ENCODE results near the gene AMIGO1. TPM values are rescaled to one million over a fixed set of nuclear protein-coding genes. Genes with fewer than 3 reads are reported as not detected.

AMIGO1 gene
- total RNA-seq, result 1.3 and 1.9 TPM in 2 replicates

GRCh38 chr1:109509176-109510134 is at the start of gene AMIGO1:
TSS of gene AMIGO1 (minus strand) at chr1:109509727. CDS start at chr1:109508912, 815 bp downstream.

GRCh38 chr1:109548321-109549267 is 39.1 kb upstream of the AMIGO1 start, which contains the start of gene GNAI3:
TSS of gene GNAI3 (plus strand) at chr1:109548615. CDS start at chr1:109548721, 106 bp downstream.

GRCh38 chr1:109539676-109540075 is 30.1 kb upstream of the AMIGO1 start, which contains the start of gene GPR61:
TSS of gene GPR61 (plus strand) at chr1:109539872. CDS start at chr1:109543023, 3,151 bp downstream.

GRCh38 chr1:109493805-109494539 is 15.6 kb downstream of the AMIGO1 start, which contains the start of gene CYB561D1:
TSS of gene CYB561D1 (plus strand) at chr1:109494094. CDS start at chr1:109494140, 46 bp downstream.

GRCh38 chr1:109483672-109484518 is 25.6 kb downstream of the AMIGO1 start, which contains the start of gene ATXN7L2:
TSS of gene ATXN7L2 (plus strand) at chr1:109483905. CDS start at chr1:109483954, 49 bp downstream.

GRCh38 chr1:109466452-109467300 is 42.9 kb downstream of the AMIGO1 start, which contains the start of gene SYPL2:
TSS of gene SYPL2 (plus strand) at chr1:109466546. CDS start at chr1:109466844, 298 bp downstream.

Other genes starting within 250 kb of the AMIGO1 start
- 1.9 and 3.8 TPM in 2 replicates for gene PSRC1, start 226.6 kb downstream of the AMIGO1 start, total RNA-seq
- not detected in 2 replicates for gene MYBPHL, start 202.7 kb downstream of the AMIGO1 start, total RNA-seq
- 1.2 and 1.4 TPM in 2 replicates for gene SORT1, start 111.8 kb downstream of the AMIGO1 start, total RNA-seq
- gene PSMA5, start 83.3 kb downstream of the AMIGO1 start, total RNA-seq, result 38.5 and 48.2 TPM in 2 replicates
- 0.16 and 0.43 TPM in 2 replicates for gene SYPL2, start 43.2 kb downstream of the AMIGO1 start, total RNA-seq
- gene ATXN7L2, start 25.8 kb downstream of the AMIGO1 start, total RNA-seq, result 1.3 and 2.1 TPM in 2 replicates
- gene CYB561D1, start 15.6 kb downstream of the AMIGO1 start, total RNA-seq, result 3.6 and 5.2 TPM in 2 replicates
- under 0.01 and 0.34 TPM in 2 replicates for gene GPR61, start 30.1 kb upstream of the AMIGO1 start, total RNA-seq
- gene GNAI3, start 38.9 kb upstream of the AMIGO1 start, total RNA-seq, result 13.8 and 15.3 TPM in 2 replicates
- gene GNAT2, start 109.9 kb upstream of the AMIGO1 start, total RNA-seq, result 0.34 and 0.79 TPM in 2 replicates
- gene AMPD2, start 110.1 kb upstream of the AMIGO1 start, total RNA-seq, result 57.1 and 61.6 TPM in 2 replicates
- 15.6 and 15.9 TPM in 2 replicates for gene GSTM4, start 146.4 kb upstream of the AMIGO1 start, total RNA-seq
- 33.7 and 43.5 TPM in 2 replicates for gene GSTM2, start 158.3 kb upstream of the AMIGO1 start, total RNA-seq
- not detected in 2 replicates for gene GSTM1, start 178.1 kb upstream of the AMIGO1 start, total RNA-seq
- gene GSTM5, start 202.5 kb upstream of the AMIGO1 start, total RNA-seq, result 3.9 and 13.4 TPM in 2 replicates
- 153 and 159 TPM in 2 replicates for gene GSTM3, start 231.3 kb upstream of the AMIGO1 start, total RNA-seq